WTC11 (cell line): Measurements from ENCODE around the gene SYNPO2. TPM values are rescaled to one million over a fixed set of nuclear protein-coding genes. Genes with fewer than 3 reads are reported as not detected.
A peak's percentile ranks its signal among the peaks of the same experiment; 100 is the strongest.

Experiments used
- ATAC-seq: fragments of 200-7000 bp; cut with Tn5 transposase; 2 replicates; pipeline ENCODE4 v1.10.0; 2021; ENCODE audit warnings: mild to moderate bottlenecking, moderate library complexity
- CTCF ChIA-PET: fragments of 300-600 bp; sonication (Branson Sonifier 250); formaldehyde crosslinking; loops from one replicate; lab custom pipeline; 2021; ENCODE audit warnings: antibody characterized with exemption; lab: Charles Lee
- POLR2A ChIA-PET: fragments of 350-600 bp; sonication (Branson Sonifier 250); formaldehyde crosslinking; loops from one replicate; lab custom pipeline; 2021; ENCODE audit warnings: antibody characterized with exemption; lab: Charles Lee
- DNase-seq: peaks from one replicate; pipeline ENCODE4 v3.0.0; 2021; ENCODE audit warnings: low spot score
- H3K27ac Mint-ChIP-seq: 2 replicates; pipeline ENCODE4 v1.8.0; 2021; ENCODE audit warnings: mixed read lengths
- H3K27me3 Mint-ChIP-seq: 2 replicates; pipeline ENCODE4 v1.8.0; 2021; ENCODE audit warnings: low read depth, mild to moderate bottlenecking, moderate library complexity, mixed read lengths
- H3K36me3 Mint-ChIP-seq: 2 replicates; pipeline ENCODE4 v1.8.0; 2021; ENCODE audit warnings: mixed read lengths
- H3K4me1 Mint-ChIP-seq: 2 replicates; pipeline ENCODE4 v1.8.0; 2022; ENCODE audit warnings: mixed read lengths
- H3K4me3 Mint-ChIP-seq: 2 replicates; pipeline ENCODE4 v1.8.0; 2021; ENCODE audit warnings: mild to moderate bottlenecking, moderate library complexity, mixed read lengths
- H3K9me3 Mint-ChIP-seq: 2 replicates; pipeline ENCODE4 v1.8.0; 2021; ENCODE audit warnings: mixed read lengths
- CREB1 ChIP-seq: sonication (generic); formaldehyde crosslinking; IDR thresholded peaks from 2 replicates; pipeline ENCODE4 v1.8.0; 2023; ENCODE audit warnings: mild to moderate bottlenecking, missing genetic modification reagents
- CREM ChIP-seq: sonication (generic); formaldehyde crosslinking; IDR thresholded peaks from 2 replicates; pipeline ENCODE4 v1.8.1; 2022; ENCODE audit warnings: mild to moderate bottlenecking, missing genetic modification reagents, moderate library complexity
- E2F4 ChIP-seq: sonication (generic); formaldehyde crosslinking; IDR thresholded peaks from 2 replicates; pipeline ENCODE4 v1.8.1; 2022; ENCODE audit warnings: low read depth, mild to moderate bottlenecking, moderate library complexity, missing genetic modification reagents, borderline replicate concordance
- ESRRA ChIP-seq: sonication (generic); formaldehyde crosslinking; IDR thresholded peaks from 2 replicates; pipeline ENCODE4 v1.8.1; 2022; ENCODE audit warnings: mild to moderate bottlenecking, missing genetic modification reagents, borderline replicate concordance
- FOXP1 ChIP-seq: sonication (generic); formaldehyde crosslinking; IDR thresholded peaks from 2 replicates; pipeline ENCODE4 v1.8.0; 2022; ENCODE audit warnings: missing genetic modification reagents, mild to moderate bottlenecking, moderate library complexity, borderline replicate concordance
- FOXP4 ChIP-seq: sonication (generic); formaldehyde crosslinking; IDR thresholded peaks from 2 replicates; pipeline ENCODE4 v1.8.0; 2022; ENCODE audit warnings: mild to moderate bottlenecking, missing genetic modification reagents
- HMGXB4 ChIP-seq: sonication (generic); formaldehyde crosslinking; IDR thresholded peaks from 2 replicates; pipeline ENCODE4 v1.8.1; 2023; ENCODE audit warnings: mild to moderate bottlenecking, moderate library complexity, missing genetic modification reagents
- IRF1 ChIP-seq: sonication (generic); formaldehyde crosslinking; IDR thresholded peaks from 2 replicates; pipeline ENCODE4 v1.8.0; 2023; ENCODE audit warnings: missing genetic modification reagents
- MAX ChIP-seq: sonication (generic); formaldehyde crosslinking; IDR thresholded peaks from 2 replicates; pipeline ENCODE4 v1.8.0; 2022; ENCODE audit warnings: mild to moderate bottlenecking, missing genetic modification reagents
- NFYB ChIP-seq: sonication (generic); formaldehyde crosslinking; conservative IDR thresholded peaks from 2 replicates; pipeline ENCODE4 v1.8.0; 2022; ENCODE audit warnings: low read depth, missing genetic modification reagents
- OVOL2 ChIP-seq: fragments of 250-450 bp; sonication (Bioruptor Pico); IDR thresholded peaks from 2 replicates; pipeline ENCODE4 v1.9.0; 2021; ENCODE audit warnings: mild to moderate bottlenecking, borderline replicate concordance
- SMAD4 ChIP-seq: sonication (generic); formaldehyde crosslinking; IDR thresholded peaks from 2 replicates; pipeline ENCODE4 v1.8.0; 2022; ENCODE audit warnings: mild to moderate bottlenecking, missing genetic modification reagents
- TEAD1 ChIP-seq: sonication (generic); formaldehyde crosslinking; IDR thresholded peaks from 2 replicates; pipeline ENCODE4 v1.8.0; 2022; ENCODE audit warnings: mild to moderate bottlenecking, missing genetic modification reagents
- TEAD4 ChIP-seq: sonication (generic); formaldehyde crosslinking; IDR thresholded peaks from 2 replicates; pipeline ENCODE4 v1.8.0; 2022; ENCODE audit warnings: mild to moderate bottlenecking, missing genetic modification reagents
- ZBTB21 ChIP-seq: sonication (generic); formaldehyde crosslinking; IDR thresholded peaks from 2 replicates; pipeline ENCODE4 v1.8.1; 2023; ENCODE audit warnings: mild to moderate bottlenecking, missing genetic modification reagents, borderline replicate concordance
- ZMAT4 ChIP-seq: fragments of 250-450 bp; sonication (Bioruptor Pico); IDR thresholded peaks from 2 replicates; pipeline ENCODE4 v1.9.0; 2021; ENCODE audit warnings: mild to moderate bottlenecking
- ZNF121 ChIP-seq: sonication (generic); formaldehyde crosslinking; IDR thresholded peaks from 2 replicates; pipeline ENCODE4 v1.8.0; 2023; ENCODE audit warnings: missing genetic modification reagents
- ZNF219 ChIP-seq: sonication (generic); formaldehyde crosslinking; IDR thresholded peaks from 2 replicates; pipeline ENCODE4 v1.8.0; 2023; ENCODE audit warnings: missing genetic modification reagents, mild to moderate bottlenecking, borderline replicate concordance
- ZNF396 ChIP-seq: fragments of 250-450 bp; sonication (Bioruptor Pico); IDR thresholded peaks from 2 replicates; pipeline ENCODE4 v1.8.0; 2021; ENCODE audit warnings: mild to moderate bottlenecking, moderate library complexity, borderline replicate concordance
- ZNF532 ChIP-seq: fragments of 250-450 bp; sonication (Bioruptor Pico); IDR thresholded peaks from 2 replicates; pipeline ENCODE4 v1.9.0; 2021; ENCODE audit warnings: mild to moderate bottlenecking, borderline replicate concordance
- total RNA-seq: library from RNA; stranded (reverse); gene quantifications from 3 replicates; pipeline ENCODE4 v1.2.3, GENCODE V29; 2021

Gene SYNPO2
- total RNA-seq, 1 experiment from 2014 or later: 1.9 TPM

GRCh38 chr4:118888666-118889311, at the start of gene SYNPO2 (continued):
- TF ChIP-seq SMAD4 (CRISPR knock-in tag): no peak
- no peak for TF ChIP-seq ZNF532
- no peak for TF ChIP-seq CREM (CRISPR knock-in tag)
- TF ChIP-seq ZNF396 (CRISPR knock-in tag): no peak
- no peak for TF ChIP-seq ZNF219 (CRISPR knock-in tag)
- TF ChIP-seq TEAD4 (CRISPR knock-in tag): no peak
- TF ChIP-seq FOXP1: peak; percentile 73; the same call in 1 of the 2 replicates

GRCh38 chr4:118839221-118839927, 49.3 kb upstream of the SYNPO2 start:
- Mint-ChIP-seq H3K9me3 (no peaks in the 10 kb centered on the region), H3K4me3 (no peak overlapping the region), H3K36me3 (no peaks in the 10 kb centered on the region), H3K27me3 (no peaks in the 10 kb centered on the region), H3K4me1 (peaks cover 39% of the 10 kb centered on the region), H3K27ac (no peak overlapping the region)
- DNase-seq (no peak), ATAC-seq (no peak)
- ChIA-PET POLR2A (no interaction called here), CTCF (interaction anchor here (1.6 kb wide), 1 partner anchor 26 kb away, joined by 5 read pairs; no protein-coding TSS in a partner anchor)
- TF ChIP-seq CREB1 (CRISPR knock-in tag) (no peak), ZMAT4 (no peak), NFYB (CRISPR knock-in tag) (no peak), OVOL2 (CRISPR knock-in tag) (no peak)

- Mint-ChIP-seq H3K4me3 (no peak overlapping the region), H3K27me3 (no peaks in the 10 kb centered on the region), H3K36me3 (no peaks in the 10 kb centered on the region), H3K27ac (peak overlapping the region; percentile 27; the same call in 1 of the 2 replicates), H3K9me3 (no peaks in the 10 kb centered on the region), H3K4me1 (peaks cover 40% of the 10 kb centered on the region)
- no peak for DNase-seq
- no peak for ATAC-seq
- POLR2A ChIA-PET: no interaction called here
- CTCF ChIA-PET: interaction anchor here (0.8 kb wide), 1 partner anchor 23 kb away, joined by 3 read pairs; no protein-coding TSS in a partner anchor
- no peak for TF ChIP-seq ZNF121 (CRISPR knock-in tag)
- TF ChIP-seq ESRRA (CRISPR knock-in tag): no peak
- TF ChIP-seq TEAD1 (CRISPR knock-in tag): no peak
- no peak for TF ChIP-seq E2F4 (CRISPR knock-in tag)
- TF ChIP-seq ZBTB21 (CRISPR knock-in tag): no peak
- no peak for TF ChIP-seq MAX (CRISPR knock-in tag)
- no peak for TF ChIP-seq HMGXB4 (CRISPR knock-in tag)
- no peak for TF ChIP-seq FOXP4 (CRISPR knock-in tag)
- no peak for TF ChIP-seq IRF1 (CRISPR knock-in tag)
These were observed 46.6 kb upstream of the SYNPO2 start for GRCh38 chr4:118842055-118842454.
